Measurements from ENCODE around the gene KCNIP4.

The KCNIP4 gene

DNA sequence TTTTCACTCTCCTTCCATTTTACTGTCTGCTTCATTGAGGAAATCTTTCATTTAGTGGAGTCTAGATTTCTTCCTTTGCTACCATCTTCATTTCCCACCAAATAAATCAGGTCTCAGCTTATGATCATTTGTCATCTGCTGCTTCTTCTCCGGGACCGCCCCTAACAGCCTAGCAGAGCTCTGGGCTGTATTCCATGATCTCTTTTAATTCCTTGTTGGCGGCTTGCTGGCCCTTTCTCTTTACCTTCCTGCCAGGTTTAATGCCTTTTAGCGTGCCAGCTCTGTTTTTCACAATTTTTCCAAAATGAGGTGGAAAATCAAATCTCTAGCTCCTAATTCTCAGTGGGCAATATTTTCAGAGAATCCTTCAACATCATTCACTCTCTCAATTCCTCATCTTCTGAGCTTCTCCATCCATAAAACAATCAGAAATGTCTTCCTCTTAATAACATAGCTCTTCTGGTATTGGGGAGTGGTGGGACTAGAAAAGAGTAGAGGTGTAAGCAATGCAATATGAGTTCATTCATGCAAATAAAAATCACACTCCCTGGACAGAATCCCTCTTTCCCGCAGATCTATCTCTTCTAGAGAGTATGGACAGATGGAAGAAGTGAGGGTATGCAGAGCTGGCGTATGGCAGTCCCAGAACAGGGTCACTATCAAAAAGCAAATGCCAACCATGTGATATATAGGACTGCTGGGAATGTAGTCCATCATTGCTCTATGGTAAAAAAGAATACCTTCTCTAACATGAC lies 491.3 kb downstream of the KCNIP4 start:
- no peak for DNase-seq (ENCODE audit: low read depth)

DNA sequence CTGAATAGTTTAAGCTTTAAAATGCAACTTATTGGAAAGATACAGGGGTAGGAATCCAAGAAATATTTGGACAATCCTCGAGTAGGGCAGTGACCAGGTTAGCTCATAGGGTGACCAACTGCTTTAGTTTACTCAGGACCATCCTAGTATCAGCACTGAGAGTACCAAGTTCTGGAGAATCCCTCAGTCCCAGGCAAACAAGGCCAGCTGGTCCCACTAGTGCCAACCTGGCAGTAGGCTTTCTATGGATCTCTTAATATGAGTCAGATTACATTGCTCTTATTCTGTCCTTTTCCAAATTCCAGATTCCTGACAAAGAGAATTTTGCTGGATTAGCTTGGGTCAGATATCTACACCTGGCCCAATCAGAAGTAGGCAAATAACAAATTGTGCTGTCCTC lies 493.7 kb downstream of the KCNIP4 start:
- DNase-seq (ENCODE audit: low read depth) = no peak

DNA sequence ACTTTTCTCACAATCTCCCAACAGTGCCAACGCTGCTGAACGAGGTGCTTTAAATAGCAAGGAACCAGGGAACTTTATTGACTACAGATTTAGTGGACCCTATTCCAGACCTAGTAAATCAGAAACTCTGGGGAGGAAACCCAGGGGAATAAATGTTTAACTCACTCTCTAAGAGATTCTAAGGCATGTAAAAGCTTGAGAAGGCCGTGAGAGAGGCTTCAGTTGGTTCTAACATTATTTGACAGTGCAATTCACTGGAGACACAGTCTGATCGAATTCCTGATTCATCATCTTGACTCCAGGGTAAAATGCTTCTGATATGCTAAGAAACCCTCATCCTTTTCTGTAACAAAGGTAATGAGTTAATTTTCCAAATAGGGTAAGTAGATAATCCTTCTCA lies 494.4 kb downstream of the KCNIP4 start:
- DNase-seq (ENCODE audit: low read depth) = no peak

DNA sequence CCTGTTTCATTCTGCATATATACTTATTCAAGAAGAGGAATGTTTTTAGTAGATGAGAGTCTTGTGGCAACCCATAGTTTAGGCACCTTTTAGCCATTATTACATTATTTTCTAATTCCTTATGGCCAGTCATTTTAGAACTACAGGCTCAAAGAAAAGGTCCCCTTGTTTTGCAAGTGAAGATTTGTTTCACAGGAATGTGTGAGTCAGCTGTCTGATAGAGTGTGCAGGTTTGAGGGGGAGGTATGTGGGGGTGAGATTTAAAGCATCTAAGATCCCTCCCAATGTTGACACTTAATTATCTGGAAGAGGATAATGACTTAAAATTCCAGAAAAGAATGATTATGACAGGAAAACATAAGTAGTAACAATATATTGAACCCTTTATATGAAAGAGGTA lies 495.6 kb downstream of the KCNIP4 start:
- DNase-seq (ENCODE audit: low read depth) = no peak

DNA sequence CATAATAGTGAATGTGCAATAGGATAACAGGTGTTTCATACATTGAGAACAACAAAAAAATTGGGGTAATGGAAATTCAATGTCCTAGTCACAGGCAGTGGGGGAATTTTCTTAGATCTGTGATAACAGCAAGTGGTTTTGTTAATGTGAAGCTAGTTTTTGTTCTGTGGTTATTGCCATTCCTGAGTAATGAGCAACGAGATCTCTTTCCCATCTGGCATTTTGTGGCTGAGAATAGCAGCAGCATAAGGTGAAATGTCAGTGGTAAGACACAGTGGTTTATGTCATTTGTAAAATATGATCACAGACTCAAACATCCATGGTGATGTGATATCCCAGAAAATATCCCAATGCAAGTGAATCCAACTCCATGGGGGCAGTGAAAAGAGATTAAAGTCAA lies 497.5 kb downstream of the KCNIP4 start:
- DNase-seq (ENCODE audit: low read depth) = no peak

DNA sequence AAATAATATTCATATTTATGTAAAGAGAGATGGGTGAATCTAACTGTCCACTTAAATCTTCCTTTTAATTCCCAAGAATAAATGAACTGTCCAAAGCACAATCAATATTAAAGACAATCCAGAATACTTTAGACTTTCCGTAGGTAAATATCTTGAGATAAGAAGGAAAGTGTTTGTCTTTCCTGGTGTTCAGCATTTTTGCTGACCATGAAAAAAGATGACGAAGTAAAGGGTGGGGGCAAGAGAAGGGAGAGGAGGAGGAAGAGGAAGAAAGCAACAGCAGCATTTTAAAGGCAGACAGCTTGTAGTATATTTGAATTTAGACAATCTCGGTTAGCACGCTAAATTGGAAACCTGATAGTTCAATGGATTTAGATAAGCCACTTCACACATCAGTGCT lies 498.2 kb downstream of the KCNIP4 start:
- no peak for DNase-seq (ENCODE audit: low read depth)

DNA sequence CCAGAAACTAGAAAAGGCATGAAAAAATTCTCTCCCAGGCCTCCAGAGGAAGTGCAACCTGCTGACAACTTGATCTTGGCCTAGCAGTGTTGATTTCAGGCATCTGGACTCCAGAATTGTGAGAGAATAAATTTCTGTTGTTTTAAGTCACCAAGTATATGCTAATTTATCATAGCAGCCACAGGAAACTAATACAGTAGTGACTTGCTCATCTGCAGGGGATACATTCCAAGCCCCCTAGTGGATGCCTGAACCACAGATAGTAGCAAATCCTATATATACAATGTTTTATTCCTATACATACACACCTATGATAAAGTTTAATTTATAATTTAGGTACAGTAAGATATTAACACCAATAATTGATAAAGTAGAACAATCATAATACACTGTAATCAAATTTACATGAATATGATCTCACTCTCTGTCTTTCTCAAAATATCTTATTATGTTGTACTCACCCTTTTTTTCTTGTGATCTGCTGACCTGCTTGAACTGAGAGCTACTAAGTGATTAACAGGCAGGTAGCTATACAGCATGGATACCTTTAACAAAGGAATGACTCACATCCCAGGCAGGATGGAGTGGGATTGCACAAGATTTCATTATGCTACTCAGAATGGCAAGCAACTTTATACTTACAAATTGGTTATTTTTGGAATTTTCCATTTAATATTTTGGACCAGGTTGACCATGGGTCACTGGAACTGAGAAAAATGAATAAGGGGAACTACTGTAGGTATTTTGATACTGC lies 501.1 kb downstream of the KCNIP4 start:
- no peak for DNase-seq (ENCODE audit: low read depth)

DNA sequence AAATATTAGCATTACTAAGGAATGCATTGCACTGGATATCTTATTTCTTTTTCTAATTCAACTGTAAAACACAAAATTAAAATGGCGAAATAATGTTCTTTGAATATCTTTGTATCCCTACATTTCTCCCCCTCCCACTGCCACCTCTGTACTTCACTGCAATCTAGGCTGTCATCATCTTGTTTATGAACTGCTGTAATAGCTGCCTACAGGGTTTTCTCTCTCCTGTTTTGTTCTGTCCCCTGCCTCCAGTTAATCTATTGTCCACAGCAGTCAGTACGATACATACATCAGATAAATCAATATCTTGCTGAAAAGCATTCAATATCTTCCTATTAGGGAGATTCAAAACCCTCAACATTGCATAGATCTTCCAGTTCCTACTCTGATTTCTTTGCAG lies 528.4 kb downstream of the KCNIP4 start:
- no peak for DNase-seq (ENCODE audit: low read depth)

DNA sequence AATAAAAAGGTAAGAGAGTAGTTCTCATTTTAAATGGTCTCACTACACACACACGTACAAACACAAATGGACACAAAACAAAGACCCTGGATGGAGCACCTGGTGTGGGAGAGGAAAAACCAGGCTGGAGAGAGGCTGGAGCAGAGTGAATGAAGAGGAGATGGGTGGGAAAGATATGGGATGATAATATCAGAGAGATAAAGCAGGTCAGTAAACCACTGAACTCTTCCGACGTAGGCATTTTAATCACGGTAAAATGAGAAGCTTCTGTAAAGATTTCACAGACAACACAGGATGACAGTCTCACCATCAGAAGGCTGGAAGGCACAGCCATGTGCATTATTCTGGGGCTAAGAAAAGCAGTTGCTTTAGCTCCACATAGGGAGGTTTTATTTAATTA lies 532.8 kb downstream of the KCNIP4 start:
- no peak for DNase-seq (ENCODE audit: low read depth)

DNA sequence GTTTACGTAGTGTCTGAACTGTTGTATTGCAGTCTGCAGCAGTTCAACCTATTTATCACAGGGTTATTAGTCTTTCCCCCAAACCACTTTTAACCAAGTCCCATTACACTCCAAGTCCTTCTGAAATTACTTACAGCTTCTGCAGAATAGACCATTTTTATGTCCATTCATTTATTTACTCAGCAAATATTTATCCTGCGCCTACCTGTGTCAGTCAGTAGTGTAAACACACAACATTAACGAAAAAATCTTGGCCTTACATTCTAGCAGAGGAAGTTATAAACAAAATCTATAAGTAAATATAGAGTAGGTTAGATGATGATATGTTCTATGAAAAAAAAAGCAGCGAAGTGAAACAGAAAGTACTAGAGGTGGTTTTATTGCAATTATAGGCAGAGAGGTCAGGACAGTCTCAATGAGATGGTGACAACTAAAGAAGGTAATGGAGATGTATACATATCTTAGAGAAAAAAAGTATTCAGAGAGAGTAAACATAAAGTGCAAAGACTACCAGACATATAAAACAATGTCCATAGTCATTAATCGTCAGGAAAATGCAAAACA lies 534.7 kb downstream of the KCNIP4 start:
- no peak for DNase-seq (ENCODE audit: low read depth)

DNA sequence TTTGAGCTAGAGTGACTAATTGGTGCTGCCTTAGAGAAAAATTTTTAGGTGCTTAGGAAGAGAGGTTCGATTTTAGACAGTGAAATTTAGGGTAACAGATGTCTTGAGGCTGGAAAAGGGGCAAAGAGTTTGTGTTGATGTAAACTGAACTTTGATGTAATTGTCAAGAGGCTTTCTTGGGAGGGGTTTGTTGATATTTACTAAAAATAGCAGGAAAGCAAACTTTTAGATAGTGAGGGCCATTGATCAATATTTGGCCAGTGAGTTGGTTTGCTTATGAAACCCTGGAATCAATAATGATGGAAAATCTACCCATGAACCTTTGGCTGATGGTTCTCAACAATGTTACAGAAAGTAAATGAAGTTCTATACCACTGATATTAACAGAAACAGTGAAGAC lies 537.5 kb downstream of the KCNIP4 start:
- no peak for DNase-seq (ENCODE audit: low read depth)

DNA sequence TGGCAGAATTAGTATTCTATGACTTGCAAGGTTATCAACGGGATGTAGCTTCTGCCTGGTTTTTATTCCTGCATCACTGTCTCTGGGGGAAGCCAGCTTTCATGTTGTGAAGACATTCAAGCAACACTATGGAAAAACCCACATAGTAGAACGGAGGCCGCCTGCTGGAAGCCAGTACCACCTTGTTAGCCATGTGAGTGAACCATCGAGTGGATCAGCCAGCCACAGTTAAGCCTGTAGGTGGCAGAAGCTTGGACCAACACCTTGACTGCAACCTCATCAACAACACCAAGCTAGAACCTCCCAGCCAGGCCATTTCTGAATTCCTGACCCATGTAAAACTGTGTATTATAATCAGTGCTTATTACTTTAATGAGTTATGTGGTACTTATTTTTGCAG lies 538.2 kb downstream of the KCNIP4 start:
- DNase-seq (ENCODE audit: low read depth) = no peak

DNA sequence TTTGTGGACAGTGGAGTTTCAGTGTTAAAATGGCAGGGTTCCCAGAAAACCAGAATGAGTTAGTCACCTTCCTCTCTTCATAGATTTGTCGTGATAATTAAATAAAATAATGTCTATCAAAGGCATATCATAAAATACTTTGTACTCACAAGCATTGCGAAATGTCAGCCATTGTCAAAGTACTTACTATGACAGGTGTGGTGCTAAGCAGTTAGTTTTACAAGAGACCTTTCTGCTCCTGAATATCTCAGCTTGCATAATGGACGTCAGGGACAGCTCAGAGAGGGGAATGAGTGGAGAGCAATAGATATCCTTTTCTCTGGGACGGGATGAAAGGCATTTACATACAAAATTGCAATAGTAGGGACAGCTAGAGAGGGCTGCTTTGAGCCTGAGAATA lies 560.9 kb downstream of the KCNIP4 start:
- DNase-seq (ENCODE audit: low read depth) = no peak

DNA sequence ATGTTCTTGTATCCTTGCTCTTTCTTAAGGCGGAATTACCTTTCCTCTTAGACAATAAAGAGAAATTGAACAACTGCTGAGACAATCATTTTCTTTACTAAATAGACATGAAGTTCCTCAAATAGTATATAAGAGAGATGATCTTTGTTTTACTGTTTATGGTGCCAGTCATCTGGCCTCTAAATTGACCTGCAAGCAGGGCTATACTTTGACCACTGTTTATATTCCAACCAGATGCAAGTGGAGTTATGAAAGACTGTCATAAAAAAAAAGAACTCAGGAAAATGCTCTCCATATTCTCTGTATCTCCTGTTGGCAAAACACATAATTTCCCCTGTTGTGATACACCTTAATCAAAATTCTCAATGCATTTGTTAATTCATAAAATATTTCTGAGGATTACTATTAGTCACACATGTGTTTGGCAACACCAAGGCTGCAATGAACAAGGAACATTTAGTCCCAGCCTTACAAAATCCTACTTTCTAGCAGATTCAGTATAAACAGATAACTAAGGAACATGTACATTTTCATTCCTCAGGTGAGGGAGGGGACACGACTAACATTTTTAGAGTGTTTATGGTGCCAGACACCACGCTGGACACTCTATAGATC lies 562.3 kb downstream of the KCNIP4 start:
- no peak for DNase-seq (ENCODE audit: low read depth)

DNA sequence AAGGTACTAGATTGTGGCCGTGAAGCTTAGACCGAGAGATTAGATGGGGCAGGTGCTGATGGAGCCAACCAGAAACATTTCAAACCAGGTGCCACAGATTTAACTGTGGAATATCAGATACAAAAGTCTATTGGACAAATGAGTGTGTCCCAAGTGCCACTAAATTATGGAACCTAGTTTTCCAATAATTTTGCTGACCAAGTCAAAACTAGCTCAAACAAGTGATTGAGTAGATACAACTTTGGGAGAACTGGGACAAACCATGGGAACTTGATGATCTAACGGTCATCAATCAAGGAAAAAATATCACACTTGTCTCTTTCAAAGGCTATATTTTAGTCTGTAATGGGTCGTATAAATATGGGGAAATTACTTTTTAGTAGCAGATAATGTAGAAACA lies 562.9 kb downstream of the KCNIP4 start:
- no peak for DNase-seq (ENCODE audit: low read depth)

DNA sequence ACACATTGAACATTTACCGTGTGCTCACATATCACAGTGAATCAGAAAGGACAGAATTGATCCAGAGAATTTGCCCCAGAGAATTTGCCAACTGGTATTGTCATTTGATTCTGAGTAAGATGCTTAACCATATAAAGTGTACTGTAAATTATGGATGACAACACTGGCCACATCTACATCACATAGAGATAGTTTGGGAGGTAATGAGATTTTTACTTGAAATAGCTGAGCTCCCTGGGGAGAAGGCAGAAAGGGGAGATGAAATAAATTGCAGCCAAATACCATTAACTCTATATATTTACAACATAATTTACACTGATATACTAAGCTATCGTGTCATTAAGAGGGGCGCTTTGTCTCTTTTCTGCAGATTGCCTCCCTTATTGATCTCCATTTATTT lies 564.0 kb downstream of the KCNIP4 start:
- no peak for DNase-seq (ENCODE audit: low read depth)

DNA sequence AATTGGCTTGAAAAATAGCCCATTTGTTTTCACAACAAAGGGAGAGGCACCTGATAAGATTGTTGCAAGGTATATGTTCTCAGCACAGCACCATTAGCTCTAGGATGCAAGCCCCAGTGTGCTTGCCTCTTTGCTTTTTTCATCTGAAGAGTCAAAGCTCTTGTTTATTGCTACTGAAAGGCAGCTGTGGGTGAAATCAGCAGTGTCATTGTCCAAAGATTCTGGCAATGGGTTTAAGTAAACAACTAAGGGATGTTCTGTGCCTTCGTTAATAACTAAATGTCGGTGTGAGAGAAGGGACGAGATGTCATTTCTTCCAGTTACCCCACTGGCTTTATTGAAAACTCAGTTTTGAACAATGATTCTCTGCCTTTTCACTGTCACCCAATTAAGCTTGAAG lies 567.7 kb downstream of the KCNIP4 start:
- DNase-seq (ENCODE audit: low read depth) = no peak

DNA sequence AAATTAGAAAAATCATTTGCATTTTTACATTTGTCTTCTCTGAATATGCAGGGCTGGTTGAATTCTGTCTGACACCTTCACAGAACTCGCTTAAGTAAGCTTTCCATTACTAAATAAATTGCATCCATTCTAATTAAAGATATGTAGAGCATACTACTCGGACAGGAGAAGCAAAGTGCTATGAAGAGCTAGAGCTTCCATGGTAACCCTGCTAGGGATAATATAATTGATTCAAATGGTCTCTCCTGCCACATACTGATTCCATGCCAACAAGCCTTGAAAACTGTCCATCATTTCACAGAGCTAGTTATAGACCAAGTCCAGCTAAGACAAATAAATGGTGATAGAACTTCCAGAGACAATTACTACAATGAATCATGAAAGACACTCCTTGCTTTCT lies 571.5 kb downstream of the KCNIP4 start:
- no peak for DNase-seq (ENCODE audit: low read depth)

DNA sequence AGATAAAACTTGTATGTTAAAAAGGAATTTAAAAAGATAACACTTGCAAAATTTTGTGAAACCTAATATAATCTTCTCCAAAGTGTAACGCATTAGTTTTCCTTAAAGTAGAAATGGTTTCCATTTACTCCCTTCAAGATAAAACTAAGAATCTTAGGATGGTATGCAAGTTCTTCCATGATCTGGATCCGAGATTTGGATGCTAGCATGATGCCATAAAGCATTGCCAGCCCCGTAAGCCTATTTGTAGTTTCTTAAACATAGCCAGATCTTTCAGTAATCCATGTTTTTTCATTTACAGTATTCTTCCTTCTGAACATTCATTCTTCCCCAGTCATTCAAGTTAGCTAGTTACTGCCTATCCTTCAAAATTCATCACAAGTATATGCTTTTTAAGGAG lies 572.4 kb downstream of the KCNIP4 start:
- DNase-seq (ENCODE audit: low read depth) = no peak

DNA sequence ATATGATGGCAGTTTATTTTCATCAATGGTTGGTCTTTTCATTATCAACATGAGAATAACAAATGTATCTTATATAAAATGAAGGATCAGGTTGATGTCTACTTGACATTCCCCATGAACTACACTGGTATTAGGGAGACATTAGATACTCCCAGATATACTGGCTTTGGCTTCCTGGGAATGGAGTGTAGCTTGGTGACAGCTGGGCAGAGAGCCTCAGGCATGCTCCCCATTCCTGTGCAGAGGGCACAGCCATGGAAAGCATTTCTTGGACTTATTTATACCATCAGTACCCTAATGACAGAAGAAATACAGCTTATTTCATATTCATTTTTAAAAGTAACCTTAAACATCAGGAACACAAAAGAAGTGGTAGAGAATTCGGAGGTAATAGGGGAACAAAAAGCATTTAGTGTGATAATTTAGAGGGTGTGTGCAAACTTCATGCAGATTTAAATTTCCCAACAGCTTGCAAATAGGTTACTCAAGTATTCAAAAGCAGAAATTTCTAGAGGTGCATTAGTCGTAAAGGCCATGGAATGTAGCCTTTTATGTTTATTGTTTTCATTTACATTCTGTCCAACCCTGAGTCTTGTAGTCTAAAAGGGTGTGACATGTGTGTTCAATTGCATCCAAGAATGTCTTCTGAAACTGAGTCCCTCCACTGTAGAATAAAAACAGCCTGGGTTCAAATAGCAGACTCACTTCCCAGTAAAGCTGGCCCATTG lies 573.8 kb downstream of the KCNIP4 start:
- no peak for DNase-seq (ENCODE audit: low read depth)

DNA sequence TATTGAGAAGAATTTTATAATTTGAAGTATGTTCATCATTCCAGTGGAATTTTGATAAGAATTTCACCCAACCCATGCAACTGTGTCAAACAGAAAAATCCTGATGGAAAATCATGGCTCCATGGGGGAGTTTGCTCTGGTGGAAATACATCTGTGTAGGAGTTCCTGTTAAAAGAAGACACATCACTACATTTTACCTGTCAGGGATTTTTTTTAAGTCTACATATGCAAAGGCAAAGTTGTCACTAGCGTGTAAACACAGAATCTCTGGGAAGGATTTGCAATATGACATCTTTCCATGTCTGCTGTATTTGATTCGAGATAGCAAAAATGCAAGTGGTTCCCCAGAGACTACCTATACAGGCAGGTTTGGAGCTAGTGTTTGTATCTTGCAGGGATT lies 581.0 kb downstream of the KCNIP4 start:
- DNase-seq (ENCODE audit: low read depth) = no peak

DNA sequence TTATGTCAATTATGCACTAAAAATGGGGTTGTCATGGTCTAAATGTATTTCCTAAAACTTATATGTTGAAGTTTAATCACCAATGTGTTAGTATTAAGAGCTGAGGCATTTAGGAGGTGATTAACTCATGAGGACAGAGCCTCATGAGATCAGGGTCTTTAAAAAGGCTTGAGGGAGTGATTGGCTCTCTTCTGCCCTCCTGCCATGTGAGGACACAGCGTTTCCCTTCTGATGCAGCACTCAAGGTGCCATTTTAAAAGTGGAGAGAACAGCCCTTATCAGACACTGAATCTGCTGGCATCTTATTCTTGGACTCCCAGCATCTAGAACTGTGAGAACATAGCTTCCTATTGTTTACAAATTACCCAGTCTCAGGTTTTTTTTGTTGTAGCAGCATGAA lies 581.7 kb downstream of the KCNIP4 start:
- no peak for DNase-seq (ENCODE audit: low read depth)

Measured in T follicular helper cell (primary cell).